Measurements from ENCODE around the gene ATP10A. TPM values are rescaled to one million over a fixed set of nuclear protein-coding genes. Genes with fewer than 3 reads are reported as not detected.

Gene ATP10A
- total RNA-seq, 1 experiment from 2014 or later: 0.02 TPM

DNA sequence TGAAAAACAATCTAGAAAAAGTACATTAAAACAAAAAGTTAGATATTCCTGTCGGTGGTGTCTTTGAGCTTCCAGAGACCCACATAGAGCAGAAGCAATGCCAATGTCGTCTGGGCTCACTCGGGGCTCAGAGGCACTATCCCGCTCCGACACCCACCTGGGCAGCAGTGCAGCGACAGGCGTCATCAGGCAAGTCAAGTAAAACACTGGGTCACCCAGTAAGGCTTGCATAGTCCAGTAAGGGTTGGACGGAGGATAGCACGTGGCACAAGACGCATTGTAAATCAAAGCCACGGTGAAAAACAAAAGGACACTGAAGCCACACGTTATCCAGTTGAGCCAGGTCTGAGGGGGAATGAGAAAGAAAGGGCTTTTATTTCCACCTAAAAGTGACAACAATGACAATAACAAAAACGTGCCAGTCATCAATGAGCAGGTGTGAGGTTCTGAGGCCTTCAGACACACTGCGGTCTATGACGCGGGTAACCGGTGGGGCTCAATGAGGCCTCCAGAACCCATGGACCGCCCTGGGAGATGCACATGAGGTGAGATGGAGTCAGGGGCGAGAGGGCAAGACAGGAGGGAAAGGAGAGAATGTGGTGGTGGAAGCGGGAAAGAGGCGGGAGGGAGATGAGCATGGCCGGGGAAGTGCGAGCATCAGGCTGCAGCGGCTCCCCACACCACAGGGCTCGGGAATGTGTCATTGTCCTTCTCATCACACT, 183.0 kb downstream of the ATP10A start:
- no peaks in the 10 kb centered on the region for H3K27me3 ChIP-seq (ENCODE audit: insufficient read depth, low read length)
- no peak overlapping the region for H3K4me2 ChIP-seq (ENCODE audit: low read length)
- no peak for DNase-seq (ENCODE audit: low read depth, low spot score)
- H4K20me1 ChIP-seq (ENCODE audit: insufficient read depth): no peaks in the 10 kb centered on the region
- BruUV-seq (replicated peaks): no TSS peak
- no peaks in the 10 kb centered on the region for H3K79me2 ChIP-seq (ENCODE audit: insufficient read depth, low read length)
- no peaks in the 10 kb centered on the region for H3K9me2 ChIP-seq (ENCODE audit: insufficient read depth)
- TF ChIP-seq ZFX (IDR thresholded peaks at IDR 0.05) (no peak), RAD21 (IDR thresholded peaks at IDR 0.05; ENCODE audit: low read depth) (no peak), EGR1 (IDR thresholded peaks at IDR 0.05; ENCODE audit: low read depth) (no peak), SIN3A (IDR thresholded peaks at IDR 0.05; ENCODE audit: low read depth) (no peak), EZH2phosphoT487 (IDR thresholded peaks at IDR 0.05; ENCODE audit: borderline replicate concordance) (no peak), SRF (IDR thresholded peaks at IDR 0.05; ENCODE audit: low read depth) (no peak), ELF1 (IDR thresholded peaks at IDR 0.05; ENCODE audit: borderline replicate concordance, low read depth) (no peak), CBX3 (IDR thresholded peaks at IDR 0.05; ENCODE audit: low read depth) (no peak), CEBPB (IDR thresholded peaks at IDR 0.05; ENCODE audit: low read depth) (no peak)
- TF ChIP-seq, protein P1, sequence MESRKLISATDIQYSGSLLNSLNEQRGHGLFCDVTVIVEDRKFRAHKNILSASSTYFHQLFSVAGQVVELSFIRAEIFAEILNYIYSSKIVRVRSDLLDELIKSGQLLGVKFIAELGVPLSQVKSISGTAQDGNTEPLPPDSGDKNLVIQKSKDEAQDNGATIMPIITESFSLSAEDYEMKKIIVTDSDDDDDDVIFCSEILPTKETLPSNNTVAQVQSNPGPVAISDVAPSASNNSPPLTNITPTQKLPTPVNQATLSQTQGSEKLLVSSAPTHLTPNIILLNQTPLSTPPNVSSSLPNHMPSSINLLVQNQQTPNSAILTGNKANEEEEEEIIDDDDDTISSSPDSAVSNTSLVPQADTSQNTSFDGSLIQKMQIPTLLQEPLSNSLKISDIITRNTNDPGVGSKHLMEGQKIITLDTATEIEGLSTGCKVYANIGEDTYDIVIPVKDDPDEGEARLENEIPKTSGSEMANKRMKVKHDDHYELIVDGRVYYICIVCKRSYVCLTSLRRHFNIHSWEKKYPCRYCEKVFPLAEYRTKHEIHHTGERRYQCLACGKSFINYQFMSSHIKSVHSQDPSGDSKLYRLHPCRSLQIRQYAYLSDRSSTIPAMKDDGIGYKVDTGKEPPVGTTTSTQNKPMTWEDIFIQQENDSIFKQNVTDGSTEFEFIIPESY (IDR thresholded peaks at IDR 0.05; ENCODE audit: extremely low read depth, insufficient replicate concordance, low read length): no peak
- TF ChIP-seq, protein P2, sequence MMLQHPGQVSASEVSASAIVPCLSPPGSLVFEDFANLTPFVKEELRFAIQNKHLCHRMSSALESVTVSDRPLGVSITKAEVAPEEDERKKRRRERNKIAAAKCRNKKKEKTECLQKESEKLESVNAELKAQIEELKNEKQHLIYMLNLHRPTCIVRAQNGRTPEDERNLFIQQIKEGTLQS (IDR thresholded peaks at IDR 0.05): no peak
- TF ChIP-seq, protein P3, sequence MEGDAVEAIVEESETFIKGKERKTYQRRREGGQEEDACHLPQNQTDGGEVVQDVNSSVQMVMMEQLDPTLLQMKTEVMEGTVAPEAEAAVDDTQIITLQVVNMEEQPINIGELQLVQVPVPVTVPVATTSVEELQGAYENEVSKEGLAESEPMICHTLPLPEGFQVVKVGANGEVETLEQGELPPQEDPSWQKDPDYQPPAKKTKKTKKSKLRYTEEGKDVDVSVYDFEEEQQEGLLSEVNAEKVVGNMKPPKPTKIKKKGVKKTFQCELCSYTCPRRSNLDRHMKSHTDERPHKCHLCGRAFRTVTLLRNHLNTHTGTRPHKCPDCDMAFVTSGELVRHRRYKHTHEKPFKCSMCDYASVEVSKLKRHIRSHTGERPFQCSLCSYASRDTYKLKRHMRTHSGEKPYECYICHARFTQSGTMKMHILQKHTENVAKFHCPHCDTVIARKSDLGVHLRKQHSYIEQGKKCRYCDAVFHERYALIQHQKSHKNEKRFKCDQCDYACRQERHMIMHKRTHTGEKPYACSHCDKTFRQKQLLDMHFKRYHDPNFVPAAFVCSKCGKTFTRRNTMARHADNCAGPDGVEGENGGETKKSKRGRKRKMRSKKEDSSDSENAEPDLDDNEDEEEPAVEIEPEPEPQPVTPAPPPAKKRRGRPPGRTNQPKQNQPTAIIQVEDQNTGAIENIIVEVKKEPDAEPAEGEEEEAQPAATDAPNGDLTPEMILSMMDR (IDR thresholded peaks at IDR 0.05 in 2 of 3, conservative IDR thresholded peaks at IDR 0.05 in 1 of 3; ENCODE audit: borderline replicate concordance in 1 of 3, insufficient read depth in 1 of 3, low read depth in 2 of 3, low read length in 2 of 3): no peak
- peaks cover 3 to 38% of the 10 kb centered on the region in 2 experiments; a peak in 2 of 4 replicates for H3K9me3 ChIP-seq (ENCODE audit: control insufficient read depth in 1 of 2, insufficient read depth in 1 of 2, low read depth in 1 of 2, low read length in 2 of 2)
- no peaks in the 10 kb centered on the region for H3K4me1 ChIP-seq (ENCODE audit: control insufficient read depth in 1 of 2, insufficient read depth in 2 of 2, low read length in 2 of 2)
- no peak for ATAC-seq
- H3K4me3 ChIP-seq (replicated peaks in 1 of 2; ENCODE audit: low read depth in 1 of 2, low read length in 2 of 2): no peak overlapping the region
- ChIA-PET RAD21 (ENCODE audit: low non-redundant PET in 1 of 2, low total read pairs in 2 of 2, uncharacterized antibody in 2 of 2, unreplicated experiment in 2 of 2) (no interaction called here), CTCF (no interaction called here), POLR2A (no interaction called here)
- no peak overlapping the region for H3K27ac ChIP-seq (ENCODE audit: low read depth, low read length)
- intact Hi-C loops (cut with micrococcal nuclease): no loop called here
- no peaks in the 10 kb centered on the region for H3K36me3 ChIP-seq (ENCODE audit: control insufficient read depth in 1 of 2, insufficient read depth in 2 of 2, low read length in 2 of 2)
- no peak overlapping the region for H3K9ac ChIP-seq (ENCODE audit: low read length)
- no peak overlapping the region for H2AFZ ChIP-seq (ENCODE audit: low read depth, low read length, poor library complexity, severe bottlenecking)
